CD8-positive, alpha-beta memory T cell (primary cell): ENCODE data around the gene STARD3NL. TPM values are rescaled to one million over a fixed set of nuclear protein-coding genes. Genes with fewer than 3 reads are reported as not detected.
A peak's percentile ranks its signal among the peaks of the same experiment; 100 is the strongest.
"Not testable (repeated sequence)": the region's sequence is repeated elsewhere in the genome, so short reads cannot be mapped to it uniquely, and the experiment has no call there.

Experiments used
- CTCF ChIA-PET: fragments of 350-600 bp; sonication (Branson Sonifier 250); formaldehyde crosslinking; loops from one replicate; lab custom pipeline; 2021; ENCODE audit warnings: antibody characterized with exemption; lab: Charles Lee
- POLR2A ChIA-PET: fragments of 350-600 bp; sonication (Branson Sonifier 250); formaldehyde crosslinking; loops from one replicate; lab custom pipeline; 2021; ENCODE audit warnings: antibody characterized with exemption; lab: Charles Lee
- DNase-seq, 5 donors: peaks; one replicate each; pipeline versions ENCODE4 v3.0.0 to v3.0.0-alpha.2; 2020 to 2022; ENCODE audit warnings: mixed read lengths in 1 of 5
- H3K27ac ChIP-seq: one replicate; pipeline ENCODE4 v1.7.0; 2013; ENCODE audit warnings: low read depth, mild to moderate bottlenecking, low read length, moderate library complexity
- H3K27me3 ChIP-seq: 2 replicates; pipeline ENCODE4 v1.7.0; 2013; ENCODE audit warnings: low read length, mild to moderate bottlenecking; ENCODE audit not compliant: insufficient read depth, poor library complexity, severe bottlenecking
- H3K36me3 ChIP-seq: 2 replicates; pipeline ENCODE4 v1.7.0; 2013; ENCODE audit warnings: mild to moderate bottlenecking, low read length, moderate library complexity; ENCODE audit not compliant: insufficient read depth
- H3K4me1 ChIP-seq: 2 replicates; pipeline ENCODE4 v1.7.0; 2013; ENCODE audit warnings: mild to moderate bottlenecking, low read length, moderate library complexity; ENCODE audit not compliant: insufficient read depth
- H3K4me3 ChIP-seq: 2 replicates; pipeline ENCODE4 v1.7.0; 2013; ENCODE audit warnings: mild to moderate bottlenecking, low read length
- H3K9me3 ChIP-seq: 2 replicates; pipeline ENCODE4 v1.7.0; 2013; ENCODE audit warnings: mild to moderate bottlenecking, low read length
- H3K27ac Mint-ChIP-seq, 8 donors: one replicate each; pipeline ENCODE4 v1.8.0; 2020 to 2021; ENCODE audit warnings: mixed read lengths in 8 of 8, mild to moderate bottlenecking in 6 of 8, inconsistent platforms in 3 of 8, moderate library complexity in 3 of 8
- H3K27me3 Mint-ChIP-seq, 2 donors: one replicate each; pipeline ENCODE4 v1.8.0; 2020 to 2021; ENCODE audit warnings: mixed read lengths in 2 of 2, mild to moderate bottlenecking in 1 of 2, moderate library complexity in 1 of 2
- H3K36me3 Mint-ChIP-seq, 3 donors: one replicate each; pipeline ENCODE4 v1.8.0; 2020 to 2021; ENCODE audit warnings: mixed read lengths in 3 of 3, inconsistent platforms in 1 of 3, mild to moderate bottlenecking in 1 of 3
- H3K4me1 Mint-ChIP-seq, 3 donors: one replicate each; pipeline ENCODE4 v1.8.0; 2020 to 2021; ENCODE audit warnings: mixed read lengths in 3 of 3, inconsistent platforms in 1 of 3, mild to moderate bottlenecking in 1 of 3
- H3K4me3 Mint-ChIP-seq, 7 donors: one replicate each; pipeline ENCODE4 v1.8.0; 2020 to 2021; ENCODE audit warnings: mixed read lengths in 7 of 7, mild to moderate bottlenecking in 6 of 7, moderate library complexity in 4 of 7, inconsistent platforms in 2 of 7
- H3K9me3 Mint-ChIP-seq, 5 donors: one replicate each; pipeline ENCODE4 v1.8.0; 2020 to 2022; ENCODE audit warnings: mixed read lengths in 5 of 5, mild to moderate bottlenecking in 3 of 5, moderate library complexity in 2 of 5, inconsistent platforms in 1 of 5
- polyA plus RNA-seq: library from polyadenylated mRNA; unstranded; fragments of 300-500 nt; fragmentation: Illumina TruSeq; gene quantifications from one replicate; pipeline ENCODE4 v1.2.3, GENCODE V29; 2021
- total RNA-seq, 2 experiments: library from RNA; stranded (reverse); gene quantifications; one replicate each; pipeline ENCODE4 v1.2.3, GENCODE V29; 2021

The STARD3NL gene
- total and polyA plus RNA-seq, 3 experiments from 2014 or later = 41.5 to 54.2 (median 43.8) TPM

GRCh38 chr7:38224392-38224791 is 46.3 kb downstream of the STARD3NL start:
- H3K27ac Mint-ChIP-seq = peak overlapping the region in 7 of 8 donors; percentile 72 to 97 (median 90)
- peaks cover 90 to 100% (median 99%) of the 10 kb centered on the region in 3 donors for H3K4me1 Mint-ChIP-seq
- Histone ChIP-seq H3K4me3 (no peak overlapping the region), H3K27me3 (no peaks in the 10 kb centered on the region), H3K4me1 (peaks cover 63% of the 10 kb centered on the region), H3K27ac (no peak overlapping the region), H3K36me3 (peaks cover 6% of the 10 kb centered on the region), H3K9me3 (no peaks in the 10 kb centered on the region)
- peaks cover 16 to 45% (median 16%) of the 10 kb centered on the region in 3 donors for H3K36me3 Mint-ChIP-seq
- no peaks in the 10 kb centered on the region for H3K9me3 Mint-ChIP-seq
- H3K4me3 Mint-ChIP-seq = peak overlapping the region in 5 of 7 donors; percentile 32 to 85 (median 67)
- H3K27me3 Mint-ChIP-seq = no peaks in the 10 kb centered on the region
- ChIA-PET POLR2A (no interaction called here), CTCF (interaction anchor here (5.4 to 10.3 kb wide), 4 partner anchors 9 to 152 kb away, joined by 42 to 394 read pairs (median 172); no protein-coding TSS in a partner anchor)
- no peak for DNase-seq

GRCh38 chr7:38229386-38229785 is 51.3 kb downstream of the STARD3NL start:
- Histone ChIP-seq H3K27me3 (no peaks in the 10 kb centered on the region), H3K4me1 (peaks cover 65% of the 10 kb centered on the region), H3K4me3 (no peak overlapping the region), H3K9me3 (no peaks in the 10 kb centered on the region), H3K36me3 (no peaks in the 10 kb centered on the region), H3K27ac (peak overlapping the region; percentile 11)
- Mint-ChIP-seq H3K4me1 (peaks cover 91 to 100% (median 100%) of the 10 kb centered on the region in 3 donors), H3K4me3 (peak overlapping the region in 4 of 7 donors; percentile 1 to 67 (median 49)), H3K36me3 (peaks cover 12 to 52% (median 17%) of the 10 kb centered on the region in 3 donors), H3K27ac (peak overlapping the region; percentile 84 to 98 (median 98)), H3K9me3 (no peaks in the 10 kb centered on the region), H3K27me3 (no peaks in the 10 kb centered on the region)
- no peak for DNase-seq
- POLR2A ChIA-PET = interaction anchor here (2.3 kb wide), 1 partner anchor 13 kb away, joined by 9 read pairs; no protein-coding TSS in a partner anchor
- CTCF ChIA-PET = interaction anchor here (0.7 to 4.8 kb wide), 5 partner anchors 10 to 141 kb away, joined by 3 to 61 read pairs (median 11); no protein-coding TSS in a partner anchor

- no peaks in the 10 kb centered on the region for H3K27me3 Mint-ChIP-seq
- POLR2A ChIA-PET = no interaction called here
- H3K9me3 ChIP-seq = no peaks in the 10 kb centered on the region
- H3K9me3 Mint-ChIP-seq = no peaks in the 10 kb centered on the region
- H3K4me1 ChIP-seq = peaks cover 65% of the 10 kb centered on the region
- H3K36me3 Mint-ChIP-seq = peaks cover 11 to 49% (median 14%) of the 10 kb centered on the region in 3 donors
- peak overlapping the region in 4 of 7 donors; percentile 1 to 67 (median 46) for H3K4me3 Mint-ChIP-seq
- DNase-seq = no peak
- peaks cover 91 to 100% (median 100%) of the 10 kb centered on the region in 3 donors for H3K4me1 Mint-ChIP-seq
- H3K4me3 ChIP-seq = no peak overlapping the region
- no peak overlapping the region for H3K27ac ChIP-seq
- no peaks in the 10 kb centered on the region for H3K36me3 ChIP-seq
- peak overlapping the region; percentile 84 to 98 (median 96) for H3K27ac Mint-ChIP-seq
- CTCF ChIA-PET = interaction anchor here (0.7 to 4.8 kb wide), 5 partner anchors 10 to 140 kb away, joined by 3 to 61 read pairs (median 11); no protein-coding TSS in a partner anchor
- no peaks in the 10 kb centered on the region for H3K27me3 ChIP-seq
These were observed 52.0 kb downstream of the STARD3NL start for GRCh38 chr7:38229884-38230642.

- Histone ChIP-seq H3K27me3 (no peaks in the 10 kb centered on the region), H3K27ac (peak overlapping the region; percentile 40), H3K9me3 (no peaks in the 10 kb centered on the region), H3K36me3 (no peaks in the 10 kb centered on the region), H3K4me3 (peak overlapping the region; percentile 27), H3K4me1 (peaks cover 72% of the 10 kb centered on the region)
- ChIA-PET POLR2A (interaction anchor here (0.7 to 1.7 kb wide), 10 partner anchors 10 to 131 kb away, joined by 3 to 13 read pairs (median 5); no protein-coding TSS in a partner anchor), CTCF (interaction anchor here (0.7 to 7.7 kb wide), 11 partner anchors 11 to 136 kb away, joined by 3 to 82 read pairs (median 4); no protein-coding TSS in a partner anchor)
- peaks cover 91 to 100% (median 100%) of the 10 kb centered on the region in 3 donors for H3K4me1 Mint-ChIP-seq
- peak overlapping the region; percentile 40 to 83 (median 77) for H3K4me3 Mint-ChIP-seq
- H3K27ac Mint-ChIP-seq = peak overlapping the region; percentile 93 to 98 (median 97)
- peak; percentile 58 to 95 (median 66) for DNase-seq
- H3K36me3 Mint-ChIP-seq = peaks cover 10 to 51% (median 17%) of the 10 kb centered on the region in 3 donors
- no peaks in the 10 kb centered on the region for H3K27me3 Mint-ChIP-seq
- no peaks in the 10 kb centered on the region for H3K9me3 Mint-ChIP-seq
These were observed 54.7 kb downstream of the STARD3NL start for GRCh38 chr7:38232502-38233366.

- not testable (repeated sequence) for H3K27ac ChIP-seq, H3K27me3 ChIP-seq, H3K9me3 ChIP-seq, H3K4me3 ChIP-seq, DNase-seq, H3K27me3 Mint-ChIP-seq, H3K9me3 Mint-ChIP-seq, H3K36me3 ChIP-seq
- Mint-ChIP-seq H3K4me1 (peaks cover 89 to 98% (median 95%) of the 10 kb centered on the region in 3 donors), H3K4me3 (peak overlapping the region; percentile 18 to 83 (median 79)), H3K36me3 (peaks cover 18 to 55% (median 21%) of the 10 kb centered on the region in 3 donors), H3K27ac (peak overlapping the region; percentile 86 to 98 (median 97))
- peaks cover 65% of the 10 kb centered on the region for H3K4me1 ChIP-seq
- ChIA-PET POLR2A (interaction anchor here (1.9 kb wide), 1 partner anchor 96 kb away, joined by 5 read pairs; no protein-coding TSS in a partner anchor), CTCF (interaction anchor here (1.0 to 7.7 kb wide), 9 partner anchors 12 to 134 kb away, joined by 3 to 82 read pairs (median 23); no protein-coding TSS in a partner anchor)
These were observed 56.7 kb downstream of the STARD3NL start for GRCh38 chr7:38234759-38235158.

- H3K36me3 Mint-ChIP-seq = peaks cover 16 to 50% (median 23%) of the 10 kb centered on the region in 3 donors
- no peaks in the 10 kb centered on the region for H3K27me3 Mint-ChIP-seq
- peaks cover 83 to 94% (median 89%) of the 10 kb centered on the region in 3 donors for H3K4me1 Mint-ChIP-seq
- ChIA-PET CTCF (interaction anchor here (1.2 to 7.7 kb wide), 9 partner anchors 14 to 133 kb away, joined by 3 to 82 read pairs (median 13); no protein-coding TSS in a partner anchor), POLR2A (interaction anchor here (1.3 to 1.9 kb wide), 2 partner anchors 65 to 95 kb away, joined by 3 to 5 read pairs; no protein-coding TSS in a partner anchor)
- H3K9me3 ChIP-seq = no peaks in the 10 kb centered on the region
- H3K4me3 ChIP-seq = no peak overlapping the region
- H3K9me3 Mint-ChIP-seq = no peaks in the 10 kb centered on the region
- no peak for DNase-seq
- no peaks in the 10 kb centered on the region for H3K36me3 ChIP-seq
- H3K27me3 ChIP-seq = no peaks in the 10 kb centered on the region
- H3K27ac Mint-ChIP-seq = peak overlapping the region; percentile 85 to 98 (median 96)
- H3K4me1 ChIP-seq = peaks cover 59% of the 10 kb centered on the region
- H3K4me3 Mint-ChIP-seq = peak overlapping the region in 6 of 7 donors; percentile 69 to 83 (median 77)
- H3K27ac ChIP-seq = no peak overlapping the region
These were observed 57.6 kb downstream of the STARD3NL start for GRCh38 chr7:38235606-38236005.

- H3K9me3 ChIP-seq, H3K36me3 ChIP-seq, H3K4me3 ChIP-seq, H3K27me3 Mint-ChIP-seq, CTCF ChIA-PET, POLR2A ChIA-PET, H3K9me3 Mint-ChIP-seq, H3K27ac ChIP-seq, DNase-seq, H3K27me3 ChIP-seq: not testable (repeated sequence)
- Mint-ChIP-seq H3K4me3 (peak overlapping the region in 6 of 7 donors; percentile 11 to 74 (median 58)), H3K36me3 (peaks cover 27 to 73% (median 47%) of the 10 kb centered on the region in 3 donors), H3K4me1 (peaks cover 81 to 86% (median 81%) of the 10 kb centered on the region in 3 donors), H3K27ac (peak overlapping the region; percentile 83 to 97 (median 93))
- H3K4me1 ChIP-seq = peaks cover 34% of the 10 kb centered on the region
These were observed 61.1 kb downstream of the STARD3NL start for GRCh38 chr7:38239129-38239528.
